HepG2 (cell line): ENCODE results near the gene CTCF. TPM values are rescaled to one million over a fixed set of nuclear protein-coding genes. Genes with fewer than 3 reads are reported as not detected.
A peak's percentile ranks its signal among the peaks of the same experiment; 100 is the strongest.

Experiments used
- ATAC-seq: fragments of 200-7000 bp; cut with Tn5 transposase; 3 replicates; pipeline ENCODE4 v1.9.1; 2020; ENCODE audit warnings: mild to moderate bottlenecking, moderate library complexity
- BruUV-seq: library from RNA; stranded (reverse); fragments of 400-500 nt; replicated peaks from 2 replicates; lab custom pipeline; 2021; lab: Mats Ljungman, UMichigan
- CTCF ChIA-PET: fragments of 300-600 bp; formaldehyde crosslinking; extraction: SDS; loops from one replicate; lab custom pipeline; 2021; ENCODE audit warnings: low total read pairs, inconsistent platforms, low intra/inter-chr PET ratio; lab: Yijun Ruan, JAX
- POLR2A ChIA-PET: fragments of 350-600 bp; sonication (Branson Sonifier 250); formaldehyde crosslinking; loops from one replicate; lab custom pipeline; 2020; ENCODE audit warnings: antibody characterized with exemption, inconsistent platforms; lab: Yijun Ruan, JAX
- DNase-seq: peaks from one replicate; pipeline ENCODE4 v3.0.0-alpha.2; 2015; ENCODE audit warnings: low spot score
- FAIRE-seq: peaks from 3 replicates; lab custom pipeline; 2011; peaks lifted over from hg19 to GRCh38; lab: Jason Lieb, UNC
- H2AFZ ChIP-seq: one replicate; pipeline ENCODE4 v1.6.1; 2011; ENCODE audit warnings: low read length, inconsistent platforms
- H3K27ac ChIP-seq: fragments of 300-600 bp; 3 replicates; pipeline ENCODE4 v1.8.0; 2011; ENCODE audit warnings: mixed run types, mild to moderate bottlenecking, mixed read lengths, low read length, inconsistent platforms; ENCODE audit not compliant: insufficient read depth; ENCODE audit errors: extremely low read length
- H3K27me3 ChIP-seq, 2 experiments: fragments of 200-600 bp in 1 of 2; 2 replicates in 1 of 2; 3 replicates in 1 of 2; pipeline versions ENCODE4 v1.6.0 to v1.8.0; 2011; ENCODE audit warnings: low read length in 2 of 2, mild to moderate bottlenecking in 2 of 2, moderate library complexity in 2 of 2, inconsistent platforms in 1 of 2; ENCODE audit not compliant: insufficient read depth in 2 of 2, control insufficient read depth in 1 of 2
- H3K36me3 ChIP-seq, 2 experiments: fragments of 200-600 bp in 1 of 2; replicated peaks in 1 of 2; 2 replicates in 1 of 2; 3 replicates in 1 of 2; pipeline versions ENCODE4 v1.5.1 to v1.8.0; 2011; ENCODE audit warnings: low read length in 2 of 2, inconsistent platforms in 1 of 2; ENCODE audit not compliant: insufficient read depth in 2 of 2, control insufficient read depth in 1 of 2
- H3K4me1 ChIP-seq: 2 replicates; pipeline ENCODE4 v1.5.1; 2012; ENCODE audit warnings: low read length, inconsistent platforms; ENCODE audit not compliant: insufficient read depth
- H3K4me2 ChIP-seq: 2 replicates; pipeline ENCODE4 v1.6.0; 2011; ENCODE audit warnings: low read depth, low read length, inconsistent platforms
- H3K4me3 ChIP-seq, 3 experiments: fragments of 200-600 bp in 1 of 3; sonication (generic), shearing (Covaris generic) in 1 of 3; replicated peaks in 1 of 3; 2 replicates each; pipeline ENCODE4 v1.5.1; 2011 to 2016; ENCODE audit warnings: low read length in 3 of 3, inconsistent platforms in 2 of 3, low read depth in 2 of 3, mild to moderate bottlenecking in 2 of 3, control low read depth in 1 of 3, mixed read lengths in 1 of 3; ENCODE audit not compliant: insufficient read depth in 1 of 3
- H3K79me2 ChIP-seq: one replicate; pipeline ENCODE4 v1.6.1; 2011; ENCODE audit warnings: low read length, inconsistent platforms; ENCODE audit not compliant: insufficient read depth
- H3K9ac ChIP-seq: 2 replicates; pipeline ENCODE4 v1.6.0; 2011; ENCODE audit warnings: mild to moderate bottlenecking, low read depth, low read length, inconsistent platforms; ENCODE audit not compliant: insufficient read depth
- H3K9me3 ChIP-seq: 2 replicates; pipeline ENCODE4 v1.5.1; 2012; ENCODE audit warnings: mild to moderate bottlenecking, low read length
- H4K20me1 ChIP-seq: 2 replicates; pipeline ENCODE4 v1.6.0; 2011; ENCODE audit warnings: inconsistent platforms, mild to moderate bottlenecking, low read length, moderate library complexity; ENCODE audit not compliant: insufficient read depth
- ARNT2 ChIP-seq: sonication (generic); formaldehyde crosslinking; IDR thresholded peaks from 2 replicates; pipeline ENCODE4 v1.8.0; 2022; ENCODE audit warnings: mild to moderate bottlenecking, low read depth, missing genetic modification reagents, moderate library complexity
- CBX5 ChIP-seq: sonication (generic); formaldehyde crosslinking; IDR thresholded peaks from 2 replicates; pipeline ENCODE4 v1.4.0; 2020; ENCODE audit warnings: missing genetic modification reagents, borderline replicate concordance
- HOXD1 ChIP-seq: sonication (generic); formaldehyde crosslinking; IDR thresholded peaks from 2 replicates; pipeline ENCODE4 v1.5.0; 2020; ENCODE audit warnings: missing genetic modification reagents
- NCOR1 ChIP-seq: fragments of 200-600 bp; sonication (generic); IDR thresholded peaks from 2 replicates; pipeline ENCODE4 v1.7.0; 2017; ENCODE audit warnings: antibody characterized with exemption, low read length, borderline replicate concordance
- PPARG ChIP-seq: conservative IDR thresholded peaks from 2 replicates; pipeline ENCODE4 v1.6.1; 2016; ENCODE audit warnings: missing biosample characterization, missing genetic modification reagents
- SP5 ChIP-seq: IDR thresholded peaks from 2 replicates; pipeline ENCODE4 v1.6.1; 2016; ENCODE audit warnings: low read depth, borderline replicate concordance
- TBL1XR1 ChIP-seq: fragments of 150-350 bp; IDR thresholded peaks from 2 replicates; pipeline ENCODE4 v1.6.1; 2014; ENCODE audit warnings: borderline replicate concordance, low read length; ENCODE audit not compliant: partially characterized antibody
- ZFP41 ChIP-seq: sonication (generic); formaldehyde crosslinking; IDR thresholded peaks from 2 replicates; pipeline ENCODE4 v1.4.0; 2020; ENCODE audit warnings: mild to moderate bottlenecking, missing genetic modification reagents, borderline replicate concordance
- ZFX ChIP-seq: sonication (generic); formaldehyde crosslinking; IDR thresholded peaks from 2 replicates; pipeline ENCODE4 v1.4.0; 2020; ENCODE audit warnings: mild to moderate bottlenecking, low read depth, missing genetic modification reagents, moderate library complexity
- ZNF781 ChIP-seq: sonication (generic); formaldehyde crosslinking; IDR thresholded peaks from 2 replicates; pipeline ENCODE4 v1.5.1; 2020; ENCODE audit warnings: borderline replicate concordance, mild to moderate bottlenecking, missing genetic modification reagents; ENCODE audit errors: not compliant biosample characterization
- ZNF850 ChIP-seq: sonication (generic); formaldehyde crosslinking; conservative IDR thresholded peaks from 2 replicates; pipeline ENCODE4 v1.9.0; 2021; ENCODE audit warnings: mild to moderate bottlenecking, missing genetic modification reagents
- WGBS: methylation state at CpG from one replicate; pipeline ENCODE4 v1.1.6; 2017; ENCODE audit warnings: low lambda C conversion rate; 5-methylcytosine and 5-hydroxymethylcytosine counted together
- in situ Hi-C: cut with HindIII; loops from 2 replicates; pipeline ENCODE4 v1.10.0; 2017; ENCODE audit warnings: low pct_unique_long_range_greater_than_20kb; ENCODE audit not compliant: extremely low pct_ligation_motif_present
- intact Hi-C: fragments of 100-400 bp; cut with micrococcal nuclease; formaldehyde crosslinking; loops from one replicate; pipeline ENCODE4 v1.10.0; 2022; ENCODE audit not compliant: unreplicated experiment
- polyA plus RNA-seq, 8 experiments: library from polyadenylated mRNA; depleted of rRNA in 3 of 8; stranded (reverse) in 7 of 8; unstranded in 1 of 8; fragments of >200 nt; fragmentation: Illumina TruSeq in 4 of 8; extraction: Trizol in 4 of 8; gene quantifications; 2 replicates each; pipeline versions ENCODE4 v1.2.1 to v1.2.3, GENCODE V29; 2011 to 2016; ENCODE audit warnings: low read depth in 4 of 8, missing spikeins in 1 of 8, mixed read lengths in 1 of 8; ENCODE audit not compliant: insufficient read depth in 1 of 8
- total RNA-seq, 5 experiments: library from RNA; depleted of rRNA; stranded (reverse); fragments of >200 nt; fragmentation: Illumina TruSeq; extraction: Trizol; gene quantifications; 2 replicates each; pipeline ENCODE4 v1.2.3, GENCODE V29; 2016; ENCODE audit warnings: low read depth in 1 of 5
- TF ChIP-seq, protein P1 (sequence below): sonication (generic); formaldehyde crosslinking; IDR thresholded peaks from 2 replicates; pipeline ENCODE4 v1.4.0; 2020; ENCODE audit warnings: mild to moderate bottlenecking, missing genetic modification reagents
- TF ChIP-seq, protein P2 (sequence below): sonication (generic); formaldehyde crosslinking; conservative IDR thresholded peaks from 2 replicates; pipeline ENCODE4 v1.4.0; 2020; ENCODE audit warnings: missing genetic modification reagents
- TF ChIP-seq, protein P3 (sequence below): IDR thresholded peaks from 2 replicates; pipeline ENCODE4 v1.6.1; 2016; ENCODE audit warnings: missing compliant biosample characterization, missing genetic modification reagents, borderline replicate concordance

CTCF gene
- total and polyA plus RNA-seq, 2 of the 13 experiments (the other 11 are each of a cell fraction or from before 2014, with no cell fraction given): 19.5 to 37.5 TPM

DNA sequence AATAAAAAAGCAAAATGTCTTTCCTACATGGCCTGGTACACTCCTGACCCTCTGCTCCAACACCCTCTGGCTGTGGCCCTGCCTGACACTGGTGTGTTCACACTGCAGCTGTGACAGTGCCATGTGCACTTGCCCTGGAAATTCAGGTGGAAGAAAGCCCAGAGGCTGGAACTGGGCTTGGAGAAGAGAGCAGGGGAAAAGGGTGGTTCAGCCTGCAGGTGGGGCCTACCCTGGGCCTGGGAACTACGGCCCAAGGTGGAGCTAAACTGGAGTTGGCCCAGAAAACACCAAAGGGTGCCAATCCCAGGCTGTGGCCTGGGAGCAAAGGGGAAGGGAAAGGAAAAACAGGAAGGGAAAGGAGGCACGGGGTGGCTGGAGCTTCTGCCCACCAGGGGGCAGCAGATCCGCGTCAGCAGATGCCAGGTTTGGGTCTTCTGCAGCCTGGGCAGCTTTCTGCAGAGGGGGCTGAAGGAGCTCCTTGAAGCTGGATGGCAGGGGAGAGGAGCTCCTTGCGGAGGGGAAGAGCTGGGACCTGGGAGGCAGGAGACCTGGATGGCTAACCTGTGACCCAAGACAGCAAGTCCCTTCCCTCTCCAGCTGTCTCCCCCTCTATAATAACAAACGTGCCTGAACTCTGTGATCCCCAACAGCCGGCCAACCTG lies 15.4 kb upstream of the CTCF start (continued):
- TF ChIP-seq, protein P1, sequence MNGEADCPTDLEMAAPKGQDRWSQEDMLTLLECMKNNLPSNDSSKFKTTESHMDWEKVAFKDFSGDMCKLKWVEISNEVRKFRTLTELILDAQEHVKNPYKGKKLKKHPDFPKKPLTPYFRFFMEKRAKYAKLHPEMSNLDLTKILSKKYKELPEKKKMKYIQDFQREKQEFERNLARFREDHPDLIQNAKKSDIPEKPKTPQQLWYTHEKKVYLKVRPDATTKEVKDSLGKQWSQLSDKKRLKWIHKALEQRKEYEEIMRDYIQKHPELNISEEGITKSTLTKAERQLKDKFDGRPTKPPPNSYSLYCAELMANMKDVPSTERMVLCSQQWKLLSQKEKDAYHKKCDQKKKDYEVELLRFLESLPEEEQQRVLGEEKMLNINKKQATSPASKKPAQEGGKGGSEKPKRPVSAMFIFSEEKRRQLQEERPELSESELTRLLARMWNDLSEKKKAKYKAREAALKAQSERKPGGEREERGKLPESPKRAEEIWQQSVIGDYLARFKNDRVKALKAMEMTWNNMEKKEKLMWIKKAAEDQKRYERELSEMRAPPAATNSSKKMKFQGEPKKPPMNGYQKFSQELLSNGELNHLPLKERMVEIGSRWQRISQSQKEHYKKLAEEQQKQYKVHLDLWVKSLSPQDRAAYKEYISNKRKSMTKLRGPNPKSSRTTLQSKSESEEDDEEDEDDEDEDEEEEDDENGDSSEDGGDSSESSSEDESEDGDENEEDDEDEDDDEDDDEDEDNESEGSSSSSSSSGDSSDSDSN (CRISPR knock-in tag): no peak
- peak; percentile 63; the same call in 1 of the 2 replicates for TF ChIP-seq ARNT2 (CRISPR knock-in tag)
- TF ChIP-seq SP5 (CRISPR knock-in tag): 0 out of 2 replicates have a peak, but pooled peaks have one; percentile 36
- TF ChIP-seq ZFP41: no peak

DNA sequence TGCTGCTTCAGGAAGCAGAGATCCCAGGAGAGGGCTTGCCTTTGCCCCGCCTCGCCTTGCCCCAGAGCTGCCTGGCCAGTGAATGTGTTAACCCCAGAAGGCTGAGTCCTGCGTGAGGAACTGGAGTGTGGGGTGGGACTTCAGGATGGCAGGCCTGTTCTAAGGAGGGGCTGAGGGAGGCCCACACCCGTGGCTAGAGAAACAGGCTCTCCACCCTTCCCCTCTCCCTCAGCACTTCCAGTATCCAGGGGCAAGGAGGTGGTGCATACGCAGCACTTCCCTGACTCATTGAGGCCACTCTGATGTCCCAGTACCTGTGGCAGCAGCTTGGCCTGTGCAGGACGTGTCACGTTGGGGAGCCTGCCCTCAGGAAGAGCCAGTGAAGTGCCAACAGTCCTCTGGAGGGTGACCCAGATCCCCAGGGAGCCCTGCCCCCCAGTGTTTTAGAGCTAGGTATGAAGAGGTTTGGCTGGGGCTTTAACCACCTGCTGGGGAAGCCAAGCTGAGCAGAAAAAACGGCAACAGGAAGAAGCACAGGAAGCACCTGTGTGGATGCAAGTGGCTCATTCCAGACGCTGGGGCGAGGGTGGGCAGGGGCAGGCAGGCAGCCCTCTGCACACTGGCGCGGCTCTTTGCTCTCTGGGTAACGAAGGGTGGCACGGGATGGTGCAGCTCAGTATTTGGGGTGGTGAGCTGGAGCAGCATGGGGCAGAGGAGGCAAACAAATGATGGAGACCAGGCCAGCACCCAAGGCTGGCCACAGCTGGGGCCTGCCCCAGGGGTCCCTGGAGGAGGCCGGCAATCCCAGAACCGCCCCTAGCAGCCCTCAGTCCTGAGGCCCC lies 14.7 kb upstream of the CTCF start:
- no peaks in the 10 kb centered on the region for H3K27me3 ChIP-seq
- 98% methylated on average over 13 of the region's 16 CpGs for WGBS
- no peak overlapping the region for H2AFZ ChIP-seq
- H3K79me2 ChIP-seq: no peaks in the 10 kb centered on the region
- no peak overlapping the region for H3K4me2 ChIP-seq
- H4K20me1 ChIP-seq: no peaks in the 10 kb centered on the region; the same call in 1 of the 2 replicates
- no peak overlapping the region for H3K27ac ChIP-seq
- no peak overlapping the region for H3K4me3 ChIP-seq
- intact Hi-C loops: loop anchor here (1.0 kb wide), 2 partner anchors 15 to 97 kb away; partner anchors contain the start of gene CTCF
- DNase-seq (no peak), FAIRE-seq (no peak), ATAC-seq (no peak)
- H3K9ac ChIP-seq: no peak overlapping the region
- in situ Hi-C loops: loop anchor here (5.0 kb wide), 1 partner anchor 100 kb away; the partner anchor contains the start of gene CARMIL2
- BruUV-seq: no TSS peak
- no peaks in the 10 kb centered on the region for H3K9me3 ChIP-seq
- peaks cover 4% of the 10 kb centered on the region; the same call in 1 of the 2 replicates for H3K4me1 ChIP-seq
- POLR2A ChIA-PET: interaction anchor here (0.8 to 2.5 kb wide), 7 partner anchors 8 to 118 kb away, joined by 3 to 17 read pairs (median 4); partner anchors contain the start of genes ACD, C16orf86, CTCF and ENKD1
- CTCF ChIA-PET: interaction anchor here (0.7 to 3.5 kb wide), 5 partner anchors 15 to 120 kb away, joined by 4 to 37 read pairs (median 20); partner anchors contain the start of genes C16orf86, CARMIL2, CTCF and ENKD1
- peaks cover 0 to 6% of the 10 kb centered on the region in 2 experiments; a peak in 2 of 5 replicates for H3K36me3 ChIP-seq
- TF ChIP-seq HOXD1 (CRISPR knock-in tag) (no peak), NCOR1 (no peak), CBX5 (CRISPR knock-in tag) (no peak), PPARG (CRISPR knock-in tag) (no peak), ZNF781 (peak; percentile 8), TBL1XR1 (peak; percentile 1), ZFX (CRISPR knock-in tag) (0 out of 2 replicates have a peak, but pooled peaks have one; percentile 0), ZNF850 (no peak)
- TF ChIP-seq, protein P2, sequence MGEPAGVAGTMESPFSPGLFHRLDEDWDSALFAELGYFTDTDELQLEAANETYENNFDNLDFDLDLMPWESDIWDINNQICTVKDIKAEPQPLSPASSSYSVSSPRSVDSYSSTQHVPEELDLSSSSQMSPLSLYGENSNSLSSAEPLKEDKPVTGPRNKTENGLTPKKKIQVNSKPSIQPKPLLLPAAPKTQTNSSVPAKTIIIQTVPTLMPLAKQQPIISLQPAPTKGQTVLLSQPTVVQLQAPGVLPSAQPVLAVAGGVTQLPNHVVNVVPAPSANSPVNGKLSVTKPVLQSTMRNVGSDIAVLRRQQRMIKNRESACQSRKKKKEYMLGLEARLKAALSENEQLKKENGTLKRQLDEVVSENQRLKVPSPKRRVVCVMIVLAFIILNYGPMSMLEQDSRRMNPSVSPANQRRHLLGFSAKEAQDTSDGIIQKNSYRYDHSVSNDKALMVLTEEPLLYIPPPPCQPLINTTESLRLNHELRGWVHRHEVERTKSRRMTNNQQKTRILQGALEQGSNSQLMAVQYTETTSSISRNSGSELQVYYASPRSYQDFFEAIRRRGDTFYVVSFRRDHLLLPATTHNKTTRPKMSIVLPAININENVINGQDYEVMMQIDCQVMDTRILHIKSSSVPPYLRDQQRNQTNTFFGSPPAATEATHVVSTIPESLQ: no peak
- TF ChIP-seq, protein P3, sequence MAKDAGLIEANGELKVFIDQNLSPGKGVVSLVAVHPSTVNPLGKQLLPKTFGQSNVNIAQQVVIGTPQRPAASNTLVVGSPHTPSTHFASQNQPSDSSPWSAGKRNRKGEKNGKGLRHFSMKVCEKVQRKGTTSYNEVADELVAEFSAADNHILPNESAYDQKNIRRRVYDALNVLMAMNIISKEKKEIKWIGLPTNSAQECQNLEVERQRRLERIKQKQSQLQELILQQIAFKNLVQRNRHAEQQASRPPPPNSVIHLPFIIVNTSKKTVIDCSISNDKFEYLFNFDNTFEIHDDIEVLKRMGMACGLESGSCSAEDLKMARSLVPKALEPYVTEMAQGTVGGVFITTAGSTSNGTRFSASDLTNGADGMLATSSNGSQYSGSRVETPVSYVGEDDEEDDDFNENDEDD (CRISPR knock-in tag): no peak
